GM21526 (cell line): ENCODE measurements around the gene TFCP2L1.

Experiments
- ATAC-seq: cut with Tn5 transposase; IDR thresholded peaks from one replicate; pipeline ENCODE4 v1.9.1; 2021; ENCODE audit warnings: moderate library complexity; ENCODE audit not compliant: unreplicated experiment, low FRiP score

The TFCP2L1 gene

DNA sequence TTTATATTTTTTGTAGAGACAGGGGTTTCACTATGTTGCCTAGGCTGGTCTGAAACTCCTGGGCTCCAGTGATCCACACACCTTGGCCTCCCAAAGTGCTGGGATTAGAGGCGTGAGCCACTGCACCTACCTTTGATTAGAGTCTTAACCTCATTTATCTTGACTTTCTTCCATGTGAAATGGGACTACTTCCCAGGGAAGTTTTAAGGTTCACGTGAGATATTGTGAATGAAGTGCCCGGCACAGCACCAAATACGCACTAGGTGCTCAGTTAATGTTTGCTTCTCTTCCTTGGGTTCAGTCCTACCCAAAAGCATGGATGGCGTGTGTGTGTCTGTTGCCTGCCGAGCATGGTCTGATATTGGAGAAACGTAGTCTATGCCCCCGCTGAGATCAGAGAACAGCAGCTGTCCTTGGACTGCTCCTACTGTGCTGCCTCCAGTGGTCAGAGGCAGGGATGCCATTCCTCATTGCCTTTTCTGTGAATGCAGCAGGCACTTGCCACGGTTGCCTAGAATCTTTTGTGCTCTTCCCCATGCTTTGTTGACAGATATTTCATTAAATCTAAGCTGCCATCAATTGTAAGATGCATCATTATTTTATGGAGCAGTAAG, 12.3 kb upstream of the TFCP2L1 start:
- ATAC-seq, result no peak

DNA sequence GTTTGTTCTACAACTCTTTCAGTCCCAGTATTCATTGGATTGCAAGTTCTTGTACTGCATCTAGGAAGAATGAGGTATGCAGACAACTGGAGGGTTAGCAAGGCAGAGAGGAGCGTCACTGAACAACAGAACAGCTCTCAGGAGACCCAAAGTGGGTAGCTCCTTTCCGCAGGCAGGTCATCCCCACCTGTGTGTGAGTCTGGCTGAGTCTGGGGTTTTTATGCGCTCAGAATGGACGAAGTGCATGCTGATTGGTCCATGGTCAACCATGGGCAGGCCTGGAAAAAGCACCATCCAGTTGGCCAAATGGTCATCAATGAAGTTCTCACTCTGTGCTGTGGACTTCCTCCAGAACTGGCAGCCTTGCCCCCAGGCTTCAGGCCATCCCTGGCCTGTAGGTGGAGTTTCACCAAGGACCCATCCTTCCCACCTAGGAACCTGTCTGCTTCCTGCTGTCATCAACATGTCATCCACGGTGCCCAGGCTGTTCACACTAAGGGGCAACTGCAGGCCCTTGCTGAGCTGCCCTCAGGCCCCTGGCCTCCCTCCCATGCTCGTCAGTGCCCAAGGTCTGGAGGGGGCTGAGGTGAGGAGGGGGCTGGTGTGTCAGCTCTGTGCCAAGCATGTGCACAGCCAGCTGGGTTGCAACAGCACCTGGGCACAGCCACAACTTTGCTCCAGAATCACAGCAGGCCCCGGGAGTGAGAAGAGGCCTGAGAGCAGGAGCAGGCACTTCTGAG, 11.1 kb upstream of the TFCP2L1 start:
- ATAC-seq, result no peak

DNA sequence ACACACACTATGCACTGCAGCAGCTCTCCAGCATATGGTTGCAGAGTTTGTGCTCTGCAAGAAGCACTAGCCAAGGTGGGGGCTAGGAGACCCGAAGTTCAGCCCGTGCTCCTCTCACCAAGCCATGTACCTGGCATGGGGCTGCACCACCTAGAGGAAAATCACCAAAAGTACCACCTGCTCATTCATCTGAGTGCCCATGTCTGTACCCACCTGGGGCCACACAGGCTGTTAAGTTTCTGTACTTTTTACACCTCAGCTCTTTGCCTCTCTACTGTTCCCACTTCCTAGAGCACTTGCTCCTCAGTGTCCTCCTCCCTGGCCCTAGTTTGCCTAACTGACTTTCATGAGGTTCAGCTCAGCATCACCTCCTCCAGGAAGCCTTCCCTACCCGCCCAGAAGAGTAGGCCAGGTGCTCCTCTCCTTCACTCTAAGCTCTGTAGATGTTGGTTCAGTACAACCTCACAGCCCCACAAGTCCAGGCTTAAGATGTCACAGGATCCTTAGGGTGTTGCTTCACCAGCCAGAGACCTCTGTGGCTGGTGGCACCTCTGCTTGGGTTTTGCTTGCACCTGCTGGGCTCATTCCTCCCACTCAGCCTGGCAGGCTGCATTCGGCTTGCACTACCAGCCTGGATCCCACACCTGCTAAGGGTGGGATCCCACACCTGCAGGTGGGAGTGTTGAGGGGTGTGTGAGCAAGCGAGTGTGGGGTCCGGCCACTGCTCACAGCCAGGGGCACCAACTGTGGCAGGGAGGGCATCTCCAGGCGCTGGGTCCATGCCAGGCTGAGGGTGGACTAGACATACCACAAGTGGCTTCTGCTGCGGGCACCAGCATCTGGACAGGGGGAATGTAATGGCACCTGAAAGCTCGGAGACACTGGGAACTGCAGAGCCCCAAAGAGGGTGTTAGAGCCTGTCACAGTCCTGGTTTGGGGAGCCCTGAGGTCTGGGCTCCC, 10.2 kb upstream of the TFCP2L1 start:
- no peak for ATAC-seq

GRCh38 chr2:121293450-121294325, 8.7 kb upstream of the TFCP2L1 start:
- ATAC-seq, result no peak

DNA sequence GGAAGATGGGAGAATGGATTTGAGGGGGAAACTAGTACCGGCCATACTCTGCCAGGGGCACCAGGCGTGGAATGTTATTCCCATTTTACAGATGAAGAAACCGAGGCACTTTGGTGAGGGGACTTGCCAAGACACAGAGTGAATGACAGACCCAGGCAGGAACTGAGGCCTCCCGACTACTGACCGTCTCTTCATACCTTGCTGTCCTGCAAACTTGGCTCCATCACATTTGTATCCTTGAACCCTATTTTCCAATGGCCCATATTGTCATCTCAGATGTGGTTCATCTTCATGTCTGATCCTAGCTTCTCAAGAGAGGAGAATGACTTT, 6.2 kb upstream of the TFCP2L1 start:
- no peak for ATAC-seq

DNA sequence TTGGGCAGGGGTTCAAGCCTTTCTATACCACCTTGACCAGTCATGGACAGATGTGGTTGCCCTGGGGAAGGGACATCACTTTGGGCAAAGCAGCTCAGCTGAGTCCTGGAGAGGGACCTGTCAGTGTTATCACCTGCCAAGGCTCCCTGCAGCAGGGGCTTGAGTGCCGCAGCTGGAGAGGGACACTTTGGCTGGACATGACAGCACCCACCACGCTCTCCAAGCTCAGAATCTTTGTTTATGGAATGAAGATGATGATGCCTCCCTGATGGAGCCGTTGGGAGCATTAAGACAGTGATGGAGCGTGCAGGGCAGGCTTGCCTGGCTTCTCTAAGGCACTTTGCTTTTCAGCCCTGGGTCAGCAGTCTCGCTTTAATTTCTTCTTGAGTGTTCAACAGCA, 4.3 kb upstream of the TFCP2L1 start:
- no peak for ATAC-seq

- ATAC-seq, result no peak
Measured at GRCh38 chr2:121288454-121289231, 3.6 kb upstream of the TFCP2L1 start.

GRCh38 chr2:121287956-121288355, 3.0 kb upstream of the TFCP2L1 start:
- ATAC-seq, result no peak

GRCh38 chr2:121287146-121287798, 2.3 kb upstream of the TFCP2L1 start:
- ATAC-seq, result no peak

- no peak for ATAC-seq
Measured at GRCh38 chr2:121286506-121286905, 1.5 kb upstream of the TFCP2L1 start.

- ATAC-seq, result no peak
Measured at GRCh38 chr2:121285926-121286325, 924 bp upstream of the TFCP2L1 start.

DNA sequence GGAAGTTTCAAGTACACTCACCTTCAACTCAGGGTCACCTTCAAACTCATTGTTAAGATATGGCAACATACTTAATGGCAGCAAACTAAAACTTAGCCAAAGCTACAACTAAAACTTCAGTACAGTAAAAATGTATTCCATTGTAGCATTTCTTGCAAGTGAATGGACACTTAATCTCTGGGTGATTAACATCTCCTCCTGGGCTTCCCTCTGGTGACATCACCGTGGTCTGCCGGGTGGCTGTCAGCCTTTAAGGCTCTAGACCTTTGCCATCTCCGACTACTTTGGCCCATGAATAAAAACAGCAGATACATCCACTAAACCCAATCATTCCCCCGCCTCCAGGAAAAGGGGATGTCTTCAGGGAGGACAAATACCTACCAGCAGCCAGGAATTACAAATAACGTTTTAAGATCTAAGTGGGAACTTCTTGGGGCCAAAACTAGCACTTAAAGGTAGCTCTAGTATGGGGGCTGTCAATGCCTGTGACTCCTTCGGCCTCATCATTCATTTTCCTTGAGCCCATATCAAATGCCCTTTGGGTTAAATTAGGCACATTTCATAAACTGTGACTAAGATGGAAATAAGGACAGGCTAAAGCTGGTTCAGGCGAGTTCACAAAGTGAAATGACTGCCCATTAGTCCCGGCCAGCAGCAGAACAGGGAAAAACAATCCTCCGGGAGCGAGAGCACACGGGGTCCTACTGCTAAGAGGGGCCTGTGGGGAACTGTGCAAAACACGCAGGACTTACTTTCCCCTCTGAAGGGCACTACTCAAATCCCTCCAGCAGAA, 1.1 kb downstream of the TFCP2L1 start:
- no peak for ATAC-seq

GRCh38 chr2:121282800-121283385, 2.1 kb downstream of the TFCP2L1 start:
- no peak for ATAC-seq

GRCh38 chr2:121281694-121282093, 3.3 kb downstream of the TFCP2L1 start:
- no peak for ATAC-seq

GRCh38 chr2:121281107-121281506, 3.9 kb downstream of the TFCP2L1 start:
- ATAC-seq, result no peak

- no peak for ATAC-seq
Measured at GRCh38 chr2:121279476-121280220, 5.4 kb downstream of the TFCP2L1 start.

DNA sequence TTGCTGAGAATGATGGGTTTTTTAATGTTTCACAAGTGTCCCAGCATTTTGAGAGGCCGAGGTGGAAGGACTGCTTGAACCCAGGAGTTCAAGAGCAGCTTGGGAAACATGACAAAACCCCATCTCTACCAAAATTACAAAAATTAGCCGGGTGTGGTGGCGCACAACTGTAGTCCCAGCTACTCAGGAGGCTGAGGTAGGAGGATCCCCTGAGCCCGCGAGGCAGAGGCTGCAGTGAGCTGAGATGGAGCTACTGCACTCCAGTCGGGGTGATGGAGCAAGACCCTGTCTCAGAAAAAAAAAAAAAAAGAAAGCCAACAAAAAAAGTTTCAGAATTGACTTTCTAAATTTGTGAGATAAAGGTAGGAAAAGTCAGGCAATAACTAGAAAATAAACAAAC, 8.7 kb downstream of the TFCP2L1 start:
- ATAC-seq, result no peak
